OCI-LY1 (cell line): ENCODE data around the gene NCKAP1.

Source experiments
- CTCF ChIP-seq: fragments of 200-600 bp; sonication (generic), shearing (Covaris generic); IDR thresholded peaks from 2 replicates; pipeline ENCODE4 v1.5.1; 2017; ENCODE audit warnings: mild to moderate bottlenecking, antibody characterized with exemption, low read length, moderate library complexity, mixed read lengths
- EZH2 ChIP-seq: fragments of 200-600 bp; sonication (generic), shearing (Covaris generic); IDR thresholded peaks from 2 replicates; pipeline ENCODE4 v1.8.0; 2017; ENCODE audit warnings: borderline replicate concordance, mixed run types, mild to moderate bottlenecking, antibody characterized with exemption, low read length, moderate library complexity, mixed read lengths

DNA sequence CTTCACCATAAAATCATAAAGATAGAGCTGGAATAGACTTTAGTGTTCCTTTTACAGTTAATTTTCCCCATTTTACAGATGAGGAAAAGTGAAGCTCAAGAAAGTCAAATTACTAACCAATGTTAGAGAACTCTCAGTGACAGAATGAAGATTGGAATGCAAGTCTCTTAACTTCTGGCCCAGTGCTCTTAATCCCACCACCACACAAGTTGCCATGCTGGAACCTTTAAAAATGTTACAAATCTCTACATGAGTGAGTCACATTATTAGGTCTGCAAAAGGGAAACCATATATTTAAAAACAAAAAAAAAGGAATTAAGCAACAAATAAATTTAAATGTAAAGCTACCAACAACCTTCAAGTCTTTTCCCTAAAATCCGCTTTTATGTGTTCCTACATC is 3.5 kb downstream of the NCKAP1 start:
- no peak for TF ChIP-seq CTCF
- no peak for TF ChIP-seq EZH2
